GM18868 (cell line): Measurements from ENCODE around the gene FAM25G.

Experiments
- ATAC-seq: cut with Tn5 transposase; IDR thresholded peaks from one replicate; pipeline ENCODE4 v1.9.1; 2021; ENCODE audit warnings: mild to moderate bottlenecking, moderate library complexity; ENCODE audit not compliant: unreplicated experiment

The FAM25G gene

GRCh38 chr10:47449102-47449978 is 42.2 kb downstream of the FAM25G start:
- no peak for ATAC-seq

- no peak for ATAC-seq
Measured at GRCh38 chr10:47447705-47448104, 43.8 kb downstream of the FAM25G start.

GRCh38 chr10:47447209-47447608 is 44.3 kb downstream of the FAM25G start:
- no peak for ATAC-seq

- ATAC-seq: no peak
Measured at GRCh38 chr10:47445720-47446119, 45.8 kb downstream of the FAM25G start.

- ATAC-seq: no peak
Measured at GRCh38 chr10:47444047-47444446, 47.5 kb downstream of the FAM25G start.

- ATAC-seq: no peak
Measured at GRCh38 chr10:47443145-47443544, 48.4 kb downstream of the FAM25G start.

GRCh38 chr10:47442351-47442750 is 49.1 kb downstream of the FAM25G start:
- no peak for ATAC-seq

- no peak for ATAC-seq
Measured at GRCh38 chr10:47441938-47442337, 49.6 kb downstream of the FAM25G start.

- no peak for ATAC-seq
Measured at GRCh38 chr10:47440207-47440606, 51.3 kb downstream of the FAM25G start.

- ATAC-seq: no peak
Measured at GRCh38 chr10:47438857-47439474, 52.5 kb downstream of the FAM25G start.
